GM19351 (cell line): ENCODE data around the gene REG3A.

Experiments used
- ATAC-seq: cut with Tn5 transposase; IDR thresholded peaks from one replicate; pipeline ENCODE4 v1.9.1; 2021; ENCODE audit warnings: mild to moderate bottlenecking, moderate library complexity; ENCODE audit not compliant: unreplicated experiment

Gene REG3A

DNA sequence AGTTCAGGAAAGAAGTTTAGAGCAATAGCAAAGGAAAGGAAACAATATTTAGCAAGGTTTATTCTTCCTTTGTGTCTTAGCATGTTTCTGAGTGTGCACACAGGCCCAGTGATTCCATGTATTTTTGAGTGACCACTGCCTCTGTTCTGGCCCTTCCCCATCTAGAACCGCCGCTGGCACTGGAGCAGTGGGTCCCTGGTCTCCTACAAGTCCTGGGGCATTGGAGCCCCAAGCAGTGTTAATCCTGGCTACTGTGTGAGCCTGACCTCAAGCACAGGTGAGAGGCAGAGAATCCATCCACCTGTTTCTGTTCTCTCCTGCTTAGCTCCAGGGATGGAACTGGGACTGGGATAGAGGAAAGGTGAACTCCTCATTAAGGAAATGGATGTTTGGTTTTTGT is 36.9 kb downstream of the REG3A start:
- ATAC-seq, result no peak

DNA sequence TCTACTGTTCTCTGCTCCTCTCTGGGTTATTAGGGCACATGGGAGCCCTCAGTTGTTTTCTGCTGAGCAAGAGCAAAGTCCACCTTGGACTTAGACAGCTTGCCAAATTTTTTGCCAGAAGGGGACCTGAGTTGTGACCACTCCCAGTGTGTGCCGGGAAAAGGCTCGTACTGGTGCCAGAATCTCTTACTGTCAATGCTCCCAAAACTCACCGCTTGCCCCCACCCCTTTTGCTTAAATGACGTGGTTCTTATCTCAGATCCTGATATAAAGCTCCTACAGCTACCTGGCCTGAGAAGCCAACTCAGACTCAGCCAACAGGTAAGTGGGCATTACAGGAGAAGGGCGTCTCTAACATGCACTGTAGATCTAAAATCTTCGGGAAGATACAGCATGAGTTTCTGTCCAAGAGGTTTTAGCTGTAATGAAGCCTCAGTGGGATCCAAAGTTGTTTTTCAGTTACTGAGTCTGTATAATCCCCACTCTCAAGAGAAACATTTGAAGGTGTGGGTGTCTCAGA is 39.3 kb downstream of the REG3A start, which contains the start of gene REG1A:
Gene REG1A, plus strand, starts transcription at position 295 of the 520 bp plus-strand sequence. CDS start 374 bp downstream, outside the sequence.
- no peak for ATAC-seq

DNA sequence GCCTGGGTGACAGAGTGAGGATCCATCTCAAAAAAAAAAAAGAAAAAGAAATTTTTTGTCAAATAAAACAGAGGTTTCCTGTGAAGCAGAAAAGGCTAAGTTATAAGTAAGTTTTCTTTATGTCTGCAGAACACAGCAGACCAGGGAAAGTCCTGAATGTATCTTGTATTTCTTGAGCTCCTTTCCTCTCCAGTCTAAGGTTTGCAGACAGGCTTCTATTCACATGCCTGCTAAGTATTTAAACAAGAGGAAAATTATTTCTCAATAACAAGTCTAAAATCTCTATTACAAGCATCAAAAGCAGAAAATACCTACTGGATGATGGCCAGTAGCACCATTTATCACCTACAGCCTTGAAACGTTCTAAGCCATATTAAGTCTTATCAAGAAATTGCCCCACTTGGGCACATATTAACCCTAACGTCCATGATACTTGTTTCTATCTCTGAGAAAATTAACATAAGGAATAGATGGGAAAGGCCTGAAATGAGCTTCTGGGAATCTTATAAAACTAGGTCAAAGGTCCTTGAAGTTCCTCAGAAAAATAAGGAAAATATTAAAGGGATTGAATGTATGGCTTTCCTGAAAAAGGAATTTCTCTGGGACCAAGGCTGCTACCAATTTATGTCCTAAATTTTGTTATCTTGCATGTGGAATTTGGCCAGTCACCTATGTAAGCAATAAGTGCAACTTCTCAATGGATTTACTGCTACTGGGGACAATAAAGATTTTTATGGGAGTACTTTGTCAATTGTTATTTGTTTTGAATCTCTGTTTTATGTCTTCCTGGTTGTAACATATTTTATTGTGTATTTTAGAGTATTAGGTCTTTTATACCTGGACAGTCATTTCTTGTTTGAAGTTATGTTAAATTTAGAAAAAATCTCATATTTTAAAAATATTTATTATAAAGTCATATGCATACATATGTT is 42.3 kb downstream of the REG3A start:
- ATAC-seq, result no peak

DNA sequence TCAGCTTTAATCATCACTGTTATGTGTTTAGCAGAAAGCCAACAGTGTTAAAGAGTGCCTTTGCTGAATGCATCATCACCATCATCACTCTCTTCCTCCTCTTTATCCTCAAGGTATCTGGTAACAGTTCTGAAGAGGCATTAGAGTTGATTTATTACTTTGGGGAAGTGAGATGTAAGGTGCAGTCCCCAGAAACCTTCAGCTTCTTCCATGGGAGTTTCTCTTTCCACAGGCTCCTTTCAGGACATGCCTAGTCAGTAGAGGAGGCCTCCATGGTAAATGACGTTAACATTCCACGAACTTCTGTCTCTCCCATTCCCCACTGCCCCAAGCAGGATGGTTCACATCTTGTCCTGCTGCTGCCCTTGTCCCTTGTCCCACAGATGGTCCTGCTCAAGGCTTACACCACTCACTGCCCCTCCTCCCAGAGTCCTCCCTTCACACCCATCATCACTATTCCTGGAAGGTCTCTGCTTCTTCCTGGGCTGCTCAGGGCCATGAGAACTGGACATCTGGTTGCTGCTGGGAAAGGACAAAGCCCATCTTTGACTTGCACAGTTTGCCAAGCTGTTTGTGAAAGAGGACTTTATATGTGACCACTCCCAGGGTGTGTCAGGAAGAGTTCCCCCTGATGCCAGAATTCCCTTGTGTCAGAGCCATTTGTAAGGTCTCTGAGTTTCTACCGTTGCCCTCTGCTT is 44.6 kb downstream of the REG3A start:
- ATAC-seq, result no peak

DNA sequence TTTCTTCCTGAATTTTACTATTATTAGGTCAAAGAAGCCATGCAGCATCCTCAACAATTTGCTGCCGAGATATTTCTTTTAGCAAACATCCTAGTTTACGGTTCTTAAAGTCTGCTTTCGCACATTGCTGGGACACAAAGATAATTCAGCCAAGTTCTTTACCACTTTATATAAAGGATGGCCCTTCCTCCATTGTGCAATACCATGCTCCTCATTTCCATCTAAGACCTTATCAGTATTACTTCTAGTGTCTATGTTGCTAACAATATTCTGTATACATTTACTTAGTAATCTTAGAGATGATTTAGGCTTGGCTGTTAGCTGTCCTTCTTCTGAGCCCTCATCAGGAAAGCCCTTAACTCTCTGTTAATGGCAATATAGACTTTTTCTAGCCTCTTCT is 47.3 kb downstream of the REG3A start:
- ATAC-seq, result no peak
